HG03060 (cell line): Measurements from ENCODE around the gene FGF19.

Source experiments
- ATAC-seq: cut with Tn5 transposase; IDR thresholded peaks from one replicate; pipeline ENCODE4 v1.9.1; 2021; ENCODE audit warnings: low read depth, moderate number of reproducible peaks; ENCODE audit not compliant: unreplicated experiment

The FGF19 gene

DNA sequence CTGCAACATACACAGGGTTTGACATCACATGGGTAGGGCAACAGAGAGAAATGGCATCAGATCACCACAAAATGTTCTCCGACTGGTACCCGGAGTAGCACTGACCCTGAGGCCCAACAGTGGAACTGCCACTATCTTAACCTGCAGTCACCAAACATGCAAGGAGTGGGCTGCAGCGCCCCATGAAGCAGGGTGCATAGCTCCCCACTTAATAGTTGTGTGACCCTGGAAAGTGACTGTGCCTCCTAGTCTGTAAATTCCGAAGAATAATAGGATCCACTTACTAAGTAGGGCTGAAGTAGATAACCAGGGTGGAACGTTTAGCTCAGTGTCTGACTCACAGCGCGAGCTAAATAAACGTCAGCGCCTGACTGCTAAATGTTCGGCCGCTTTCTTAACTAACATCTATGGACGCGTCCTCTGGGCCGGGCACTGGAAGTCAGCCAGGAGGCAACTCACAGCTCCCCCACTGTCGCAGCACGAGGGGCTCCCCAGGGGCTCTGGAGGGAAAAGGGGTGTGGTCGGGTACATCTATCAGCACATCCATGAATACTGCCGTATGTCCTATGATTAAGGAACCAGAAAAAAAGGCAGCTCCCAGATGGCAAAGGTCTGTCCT is 29.4 kb downstream of the FGF19 start:
- no peak for ATAC-seq

- no peak for ATAC-seq
Observed at GRCh38 chr11:69671734-69672465, 31.9 kb downstream of the FGF19 start.

- ATAC-seq: no peak
Observed at GRCh38 chr11:69670158-69670845, 33.5 kb downstream of the FGF19 start.

GRCh38 chr11:69669486-69669885 is 34.3 kb downstream of the FGF19 start:
- no peak for ATAC-seq

DNA sequence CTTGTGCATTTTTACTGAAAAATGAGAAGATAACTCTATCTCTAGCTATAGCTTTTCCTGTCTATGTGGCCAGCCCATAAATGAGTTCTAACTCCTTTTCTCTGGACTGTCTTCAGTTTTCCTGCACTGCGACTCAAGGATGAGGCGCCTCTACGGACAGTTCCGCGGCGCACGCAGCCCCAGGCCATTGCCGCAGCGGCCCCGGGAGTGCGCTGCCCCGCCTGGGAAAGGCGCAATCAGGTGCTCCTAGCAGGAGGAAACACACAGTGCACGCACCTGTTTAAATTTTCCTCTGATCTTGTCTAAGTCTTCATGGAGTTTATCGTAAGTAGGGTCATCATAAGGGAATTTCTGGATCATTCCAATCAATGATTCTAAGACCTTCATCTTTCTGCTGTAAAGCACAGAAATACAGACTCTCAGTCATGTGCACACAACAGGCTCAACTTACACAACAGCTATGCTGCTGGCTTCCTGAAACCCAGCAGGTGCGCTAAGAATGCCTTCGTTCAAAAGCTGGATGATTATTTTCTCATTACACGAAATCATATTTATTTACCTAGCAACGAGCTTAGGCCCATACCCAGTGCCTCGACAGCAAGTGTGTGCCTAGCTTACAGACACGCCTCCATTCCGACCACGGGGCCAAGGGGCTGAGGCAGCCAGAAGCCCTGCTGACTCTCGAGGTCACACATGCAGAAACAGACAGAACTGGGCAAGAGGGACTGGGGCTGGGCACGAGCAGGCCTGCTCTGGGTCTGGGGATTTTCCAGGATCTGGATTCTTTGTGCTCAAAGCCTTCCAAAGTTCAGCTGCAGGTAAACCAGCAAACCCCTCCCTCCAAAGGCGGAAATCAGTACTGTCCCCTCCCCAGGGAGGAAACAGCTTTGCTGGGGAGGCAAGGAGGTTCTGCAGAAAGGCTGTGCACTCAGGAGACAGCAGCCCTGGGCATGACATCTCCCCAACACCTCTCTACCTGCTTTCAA is 35.9 kb downstream of the FGF19 start:
- no peak for ATAC-seq

GRCh38 chr11:69666752-69667536 is 36.9 kb downstream of the FGF19 start:
- ATAC-seq: no peak

GRCh38 chr11:69666261-69666660 is 37.6 kb downstream of the FGF19 start:
- ATAC-seq: no peak

DNA sequence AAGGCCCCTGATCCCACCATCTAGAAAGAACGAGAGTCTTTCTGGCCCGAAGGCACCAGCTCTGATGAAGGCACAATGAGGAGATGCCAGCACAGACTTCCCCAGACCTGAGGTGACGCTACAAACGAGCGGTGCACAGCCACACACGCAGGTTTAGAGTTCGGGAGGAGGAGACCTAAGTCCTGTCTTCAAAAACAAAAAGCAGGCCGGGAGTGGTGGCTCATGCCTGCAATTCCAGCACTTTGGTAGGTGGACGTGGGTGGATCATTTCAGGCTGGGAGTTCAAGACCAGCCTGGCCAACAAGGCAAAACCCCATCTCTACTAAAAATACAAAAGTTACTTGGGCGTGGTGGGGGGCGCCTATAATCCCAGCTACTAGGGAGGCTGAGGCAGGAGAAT is 38.2 kb downstream of the FGF19 start:
- no peak for ATAC-seq

DNA sequence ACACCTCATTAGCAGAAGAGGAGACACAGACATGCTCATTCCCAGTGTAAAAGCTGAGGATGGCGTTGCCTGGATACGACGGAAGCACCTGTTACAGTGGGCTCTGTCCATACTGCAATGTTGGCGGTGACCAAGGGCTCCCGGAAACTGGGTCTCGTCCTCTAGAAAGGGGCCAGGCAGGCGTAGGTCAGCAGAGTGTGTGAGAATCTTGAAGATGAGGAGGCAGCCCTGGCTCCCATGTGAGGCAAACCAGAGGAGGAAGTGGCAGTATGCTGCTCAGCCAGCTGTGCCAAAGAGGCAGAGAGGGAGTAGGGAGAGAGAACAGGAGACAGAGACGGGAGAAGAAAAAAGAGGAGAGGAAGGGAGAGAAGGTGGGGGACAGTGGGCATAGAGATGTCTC is 38.9 kb downstream of the FGF19 start:
- no peak for ATAC-seq

- ATAC-seq: no peak
Observed at GRCh38 chr11:69664103-69664775, 39.6 kb downstream of the FGF19 start.

DNA sequence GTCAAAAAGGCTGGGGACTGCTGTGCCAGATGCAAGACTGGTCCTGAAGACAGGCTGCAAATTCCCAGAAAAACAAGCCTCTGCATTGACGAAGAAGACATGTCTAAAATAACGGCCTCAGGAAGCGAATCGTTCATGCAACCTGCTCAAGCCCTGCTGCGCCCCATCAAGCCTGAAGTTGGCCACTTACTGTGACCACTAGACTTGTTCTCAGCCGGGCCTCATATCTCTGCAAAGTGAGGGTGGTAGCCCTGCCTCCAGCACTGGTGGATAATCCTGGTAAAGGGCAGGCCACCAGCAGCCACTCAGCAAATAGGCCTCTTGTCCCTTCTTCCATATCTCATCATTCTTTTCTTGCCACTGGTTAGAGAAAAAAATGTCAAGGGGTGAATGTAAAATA is 40.5 kb downstream of the FGF19 start:
- no peak for ATAC-seq

GRCh38 chr11:69662806-69663205 is 41.0 kb downstream of the FGF19 start:
- no peak for ATAC-seq

DNA sequence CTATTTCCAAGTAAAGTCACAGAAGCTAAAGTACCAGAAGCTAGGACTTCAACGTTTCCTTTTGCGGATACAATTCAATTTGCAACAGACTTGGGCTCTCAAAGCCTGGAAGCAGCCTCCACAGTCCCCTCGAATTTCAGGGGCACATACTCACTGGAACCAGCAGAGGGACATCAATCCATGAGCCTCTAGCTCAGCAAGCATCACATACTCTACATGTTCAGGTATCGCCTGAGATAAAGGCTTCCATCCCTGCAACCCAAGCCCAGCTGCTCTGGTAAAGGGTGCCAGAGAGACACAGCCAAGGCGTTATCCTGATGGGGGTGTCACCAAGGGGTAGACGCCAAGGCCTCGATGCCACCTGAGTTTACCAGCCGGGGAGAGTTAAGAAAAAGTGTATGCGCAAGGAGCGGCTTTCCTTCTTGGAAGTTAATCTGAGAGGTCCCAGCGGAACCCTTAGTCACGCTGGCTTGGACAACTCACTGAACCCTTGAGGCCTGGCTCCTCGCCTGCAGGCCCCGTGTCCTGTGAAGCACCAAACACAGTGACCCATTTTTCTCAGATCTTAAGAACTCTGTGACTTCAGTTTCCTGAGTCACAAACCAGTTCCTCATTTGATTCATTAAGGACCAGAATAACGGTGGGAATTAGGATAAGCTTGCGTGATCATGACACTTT is 41.7 kb downstream of the FGF19 start:
- ATAC-seq: no peak

DNA sequence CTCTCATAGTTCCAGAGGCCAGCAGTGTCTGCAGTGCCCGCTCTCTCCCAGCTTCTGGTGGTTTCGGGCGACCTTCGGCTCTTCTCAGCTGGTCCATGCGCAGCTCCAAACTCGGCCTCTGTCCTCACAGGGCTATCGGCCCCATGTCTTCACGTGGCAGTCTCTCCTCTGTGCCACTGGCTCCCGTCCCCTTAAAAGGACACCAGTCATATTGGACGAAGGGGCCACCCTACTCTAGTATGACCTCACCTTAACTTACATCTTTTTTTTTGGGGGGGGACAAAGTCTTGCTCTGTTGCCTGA is 42.5 kb downstream of the FGF19 start:
- ATAC-seq: no peak

- ATAC-seq: no peak
Observed at GRCh38 chr11:69660001-69660500, 43.8 kb downstream of the FGF19 start.

DNA sequence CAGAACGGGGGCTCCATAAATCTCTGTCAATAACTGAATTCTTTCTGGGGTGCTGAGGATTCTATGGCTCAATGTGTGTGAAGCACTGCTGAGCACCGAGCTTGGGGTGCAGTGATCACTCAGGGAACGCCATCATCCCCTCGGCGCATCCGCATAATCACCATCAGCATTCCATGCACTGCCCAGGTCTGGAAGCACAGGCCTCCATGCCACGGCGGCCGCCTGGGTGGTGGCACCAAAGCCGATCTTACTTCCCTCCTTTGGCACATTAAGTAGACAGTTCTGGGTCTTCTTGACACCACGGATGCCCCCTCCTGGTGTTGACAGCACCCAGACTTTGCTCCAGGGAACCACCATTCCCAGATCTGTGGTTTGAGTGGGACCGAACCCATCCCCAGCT is 44.2 kb downstream of the FGF19 start:
- ATAC-seq: no peak

DNA sequence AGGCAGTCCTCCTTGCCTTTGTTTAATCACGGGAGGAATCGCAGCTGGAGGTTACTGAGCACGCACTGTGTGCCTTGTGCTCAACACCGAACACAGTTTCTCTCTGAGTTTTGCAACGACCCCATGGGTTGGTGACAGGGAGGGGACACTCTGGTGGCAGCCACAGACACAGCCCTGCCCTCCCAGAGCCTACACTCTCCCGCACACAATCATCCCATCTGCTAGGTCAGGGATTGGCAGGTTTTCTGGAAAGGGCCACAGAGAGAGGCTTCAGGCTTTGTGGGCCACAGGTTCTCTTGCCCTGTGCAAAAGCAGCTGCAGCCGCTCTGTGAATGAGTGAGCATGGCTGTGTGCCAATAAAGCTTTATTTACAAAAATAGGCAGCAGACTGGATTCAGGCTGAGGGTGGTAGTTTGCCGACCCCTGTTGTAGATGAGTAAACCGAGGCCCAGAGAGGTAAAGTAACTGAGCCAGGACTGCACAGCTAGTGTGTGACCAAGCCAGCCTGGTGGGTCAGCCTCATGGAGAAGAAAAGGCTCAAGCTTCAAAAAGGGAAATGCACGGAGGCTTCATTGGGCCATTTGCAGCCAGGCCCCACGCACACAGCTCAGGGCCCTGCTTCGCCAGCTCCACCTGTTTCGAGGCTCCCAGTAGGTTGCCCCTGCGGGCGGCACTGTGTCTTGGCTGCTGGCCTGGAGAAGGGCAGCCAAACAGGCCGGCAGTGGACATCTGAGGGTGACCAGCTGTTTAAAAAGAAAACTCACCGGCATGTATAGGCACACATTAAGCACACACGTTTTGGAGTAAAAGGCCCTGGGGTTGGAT is 45.0 kb downstream of the FGF19 start:
- no peak for ATAC-seq
